Measurements from ENCODE around the gene ATP10B.

ATP10B gene

GRCh38 chr5:160675988-160676387 lies 176.0 kb downstream of the ATP10B start:
- no peak for DNase-seq

- DNase-seq, result no peak
These were observed 177.1 kb downstream of the ATP10B start for GRCh38 chr5:160674901-160675300.

GRCh38 chr5:160672521-160672920 lies 179.5 kb downstream of the ATP10B start:
- DNase-seq, result no peak

GRCh38 chr5:160668356-160668755 lies 183.7 kb downstream of the ATP10B start:
- no peak for DNase-seq

- DNase-seq, result no peak
These were observed 184.9 kb downstream of the ATP10B start for GRCh38 chr5:160667160-160667559.

- DNase-seq, result no peak
These were observed 186.6 kb downstream of the ATP10B start for GRCh38 chr5:160665460-160665859.

GRCh38 chr5:160660132-160660531 lies 191.9 kb downstream of the ATP10B start:
- DNase-seq, result no peak

GRCh38 chr5:160657622-160658458 lies 194.2 kb downstream of the ATP10B start:
- DNase-seq, result no peak

- DNase-seq, result no peak
These were observed 194.9 kb downstream of the ATP10B start for GRCh38 chr5:160657068-160657507.

GRCh38 chr5:160655717-160656116 lies 196.3 kb downstream of the ATP10B start:
- no peak for DNase-seq

- DNase-seq, result no peak
These were observed 200.0 kb downstream of the ATP10B start for GRCh38 chr5:160651692-160652645.

- no peak for DNase-seq
These were observed 202.7 kb downstream of the ATP10B start for GRCh38 chr5:160649304-160649703.

- no peak for DNase-seq
These were observed 206.0 kb downstream of the ATP10B start for GRCh38 chr5:160646033-160646432.

- no peak for DNase-seq
These were observed 208.3 kb downstream of the ATP10B start for GRCh38 chr5:160643616-160644240.

GRCh38 chr5:160641405-160641804 lies 210.6 kb downstream of the ATP10B start:
- DNase-seq, result no peak

- DNase-seq, result no peak
These were observed 211.6 kb downstream of the ATP10B start for GRCh38 chr5:160640406-160640805.

GRCh38 chr5:160638161-160638742 lies 213.8 kb downstream of the ATP10B start:
- DNase-seq, result no peak

- no peak for DNase-seq
These were observed 214.5 kb downstream of the ATP10B start for GRCh38 chr5:160637357-160638090.

- DNase-seq, result no peak
These were observed 216.3 kb downstream of the ATP10B start for GRCh38 chr5:160635663-160636062.

GRCh38 chr5:160635046-160635445 lies 217.0 kb downstream of the ATP10B start:
- DNase-seq, result no peak

GRCh38 chr5:160629003-160629402 lies 223.0 kb downstream of the ATP10B start:
- DNase-seq, result no peak

- no peak for DNase-seq
These were observed 223.4 kb downstream of the ATP10B start for GRCh38 chr5:160628619-160628968.
